ENCODE results near the gene ARSD.
"Not testable (repeated sequence)": the region's sequence is repeated elsewhere in the genome, so short reads cannot be mapped to it uniquely, and the experiment has no call there.

ARSD gene

DNA sequence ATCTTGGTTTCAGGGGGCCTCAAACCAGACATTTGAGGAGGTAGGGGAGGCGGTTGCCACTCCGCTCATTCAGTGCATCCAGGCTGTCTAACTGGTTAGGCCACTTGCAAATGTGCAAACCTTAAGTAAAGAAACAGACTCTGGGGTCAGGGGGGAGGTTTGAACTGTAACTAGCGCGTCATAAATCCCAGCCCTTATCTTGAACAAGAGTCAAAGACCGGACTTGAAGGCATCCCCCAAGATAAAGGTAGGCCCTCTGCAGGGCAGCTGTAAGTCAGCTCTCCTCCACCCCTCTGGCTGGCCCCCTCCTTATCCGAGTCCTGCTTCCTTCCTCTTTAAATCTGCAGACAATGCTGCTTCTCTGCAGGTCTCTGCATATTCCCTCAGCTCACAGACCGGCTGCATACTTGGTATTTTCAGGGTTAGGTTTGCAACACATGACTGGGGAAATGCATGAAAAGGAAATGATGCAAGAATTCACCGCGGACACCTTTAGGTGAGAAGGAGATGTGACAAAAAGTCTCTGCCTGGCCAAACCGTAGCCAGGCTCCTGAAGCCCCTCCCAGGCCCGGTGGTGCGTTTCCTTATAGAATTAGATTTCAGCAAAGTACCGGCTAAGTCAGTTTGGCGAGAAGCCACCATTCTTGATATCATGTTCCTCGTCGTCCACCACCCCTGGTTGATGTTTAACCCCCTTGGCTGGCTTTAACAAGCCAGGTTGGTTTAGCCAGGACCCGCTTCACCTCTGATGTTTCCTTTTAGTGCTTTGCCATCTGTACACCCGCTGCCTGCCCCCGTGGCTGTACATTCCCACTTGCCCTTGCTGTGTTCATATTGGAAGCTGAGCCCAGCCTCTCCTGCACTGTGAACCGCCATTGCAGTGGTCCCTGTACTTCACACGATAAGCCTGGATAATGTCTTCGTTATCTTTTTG, 31.2 kb downstream of the ARSD start:
- not testable (repeated sequence) for DNase-seq (ENCODE audit: low read depth in 2 of 3, low spot score in 2 of 3)

GRCh38 chrX:2897311-2897689, 31.8 kb downstream of the ARSD start:
- no peak for DNase-seq (ENCODE audit: low read depth in 2 of 3, low spot score in 2 of 3)

GRCh38 chrX:2894885-2895292, 34.2 kb downstream of the ARSD start:
- DNase-seq (ENCODE audit: low read depth in 2 of 3, low spot score in 2 of 3) = no peak

DNA sequence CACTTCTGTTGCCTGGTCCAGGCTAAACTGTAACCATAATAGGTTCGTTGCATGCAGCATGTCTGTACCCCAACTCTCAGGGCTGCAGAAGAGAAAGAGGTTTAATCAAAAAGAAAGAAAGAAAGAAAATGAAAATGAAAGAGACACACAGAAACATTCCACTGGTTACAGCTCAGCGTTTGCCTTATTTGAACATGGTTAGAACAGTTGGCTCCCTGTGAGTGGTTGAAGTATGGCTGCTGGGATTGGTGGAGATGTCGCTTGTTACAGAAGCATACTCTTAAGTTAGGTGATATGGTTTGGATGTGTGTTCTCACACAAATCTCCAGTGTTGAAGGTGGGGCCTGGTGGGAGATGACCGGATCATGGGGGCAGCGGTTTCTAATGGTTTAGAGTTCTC, 36.3 kb downstream of the ARSD start:
- DNase-seq (ENCODE audit: low read depth in 2 of 3, low spot score in 2 of 3) = no peak

DNA sequence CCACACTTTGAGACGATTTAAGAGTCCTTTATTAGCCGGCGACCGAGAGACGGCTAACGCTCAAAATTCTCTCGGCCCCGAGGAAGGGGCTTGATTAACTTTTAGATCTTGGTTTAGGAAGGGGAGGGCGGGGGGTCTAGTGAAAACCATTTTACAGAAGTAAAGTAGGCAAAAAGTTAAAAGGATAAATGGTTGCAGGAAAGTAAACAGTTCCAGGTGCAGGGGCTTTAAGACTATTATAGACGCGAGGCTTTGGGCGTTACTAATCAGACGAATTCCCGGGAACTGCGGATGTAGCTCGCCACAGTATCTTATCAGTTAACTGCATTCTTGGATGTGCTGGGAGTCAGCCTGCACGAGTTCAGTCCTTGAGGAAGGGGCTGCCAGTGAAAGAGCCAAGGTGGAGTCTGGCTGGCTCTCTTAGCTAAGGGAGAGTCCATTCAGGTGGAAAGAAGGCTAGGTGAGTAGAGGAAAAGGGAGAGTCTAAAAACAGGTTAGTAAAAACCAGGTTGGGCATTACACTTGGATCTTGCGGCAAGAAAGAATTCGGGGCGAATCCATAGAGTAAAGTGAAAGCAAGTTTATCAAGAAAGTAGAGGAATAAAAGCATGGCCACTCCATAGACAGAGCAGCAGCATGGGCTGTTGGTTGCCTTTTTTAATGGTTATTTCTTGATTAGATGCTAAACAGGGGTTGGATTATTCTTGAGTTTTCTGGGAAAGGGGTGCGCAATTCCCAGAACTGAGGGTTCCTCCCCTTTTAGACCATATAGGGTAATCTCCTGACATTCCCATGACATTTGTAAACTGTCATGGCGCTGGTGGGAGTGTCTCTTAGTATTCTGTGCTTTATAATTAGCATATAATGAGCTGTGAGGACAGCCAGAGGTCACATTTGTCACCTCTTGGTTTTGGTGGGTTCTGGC, 38.3 kb downstream of the ARSD start:
- DNase-seq (ENCODE audit: low read depth in 2 of 3, low spot score in 2 of 3) = not testable (repeated sequence)

GRCh38 chrX:2889706-2890490, 39.2 kb downstream of the ARSD start:
- not testable (repeated sequence) for DNase-seq (ENCODE audit: low read depth in 2 of 3, low spot score in 2 of 3)

DNA sequence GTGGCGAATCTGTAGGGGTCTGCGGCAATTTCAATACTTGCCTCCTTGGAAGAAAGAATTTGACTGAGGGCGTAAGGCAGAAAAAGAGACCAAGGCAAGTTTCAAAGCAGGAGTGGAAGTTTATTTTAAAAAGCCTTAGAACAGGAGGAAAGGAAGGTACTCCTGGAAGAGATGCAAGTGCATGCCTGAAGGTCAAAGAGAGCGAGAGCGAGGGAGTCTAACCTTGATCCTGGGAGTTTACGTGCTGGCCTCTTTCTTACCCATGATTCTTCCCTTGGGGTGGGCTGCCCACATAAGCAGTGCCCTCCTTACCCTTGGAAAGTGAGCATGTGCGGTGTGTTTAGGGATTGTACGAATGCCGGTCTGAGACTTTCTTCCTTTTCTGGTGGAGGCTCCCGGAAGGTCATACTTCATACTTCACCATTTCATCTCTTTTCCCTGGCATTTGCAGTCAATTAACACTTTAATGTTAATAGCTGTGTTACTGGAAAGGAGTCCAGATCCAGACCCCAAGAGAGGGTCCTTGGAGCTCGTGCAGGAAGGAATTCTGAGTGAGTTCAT, 40.0 kb downstream of the ARSD start:
- no peak for DNase-seq (ENCODE audit: low read depth in 2 of 3, low spot score in 2 of 3)

DNA sequence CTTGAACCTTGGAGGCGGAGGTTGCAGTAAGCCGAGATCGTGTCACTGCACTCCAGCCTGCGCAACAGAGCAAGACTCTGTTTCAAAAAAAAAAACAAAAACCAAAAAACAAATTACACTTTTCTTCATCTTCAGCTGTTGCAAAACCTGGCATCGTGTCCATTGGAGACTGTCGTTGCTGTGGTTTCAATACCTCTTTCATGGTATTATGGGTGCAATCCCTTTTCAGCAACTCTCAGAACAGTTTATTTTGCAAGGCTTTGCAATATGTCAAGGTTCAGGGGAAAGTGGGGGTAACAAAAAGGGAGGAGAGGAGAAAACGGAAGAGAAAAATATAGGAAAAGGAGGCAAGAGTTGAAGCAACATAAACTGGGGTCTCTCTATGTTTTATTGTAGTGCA, 40.8 kb downstream of the ARSD start:
- DNase-seq (ENCODE audit: low read depth in 2 of 3, low spot score in 2 of 3) = no peak

DNA sequence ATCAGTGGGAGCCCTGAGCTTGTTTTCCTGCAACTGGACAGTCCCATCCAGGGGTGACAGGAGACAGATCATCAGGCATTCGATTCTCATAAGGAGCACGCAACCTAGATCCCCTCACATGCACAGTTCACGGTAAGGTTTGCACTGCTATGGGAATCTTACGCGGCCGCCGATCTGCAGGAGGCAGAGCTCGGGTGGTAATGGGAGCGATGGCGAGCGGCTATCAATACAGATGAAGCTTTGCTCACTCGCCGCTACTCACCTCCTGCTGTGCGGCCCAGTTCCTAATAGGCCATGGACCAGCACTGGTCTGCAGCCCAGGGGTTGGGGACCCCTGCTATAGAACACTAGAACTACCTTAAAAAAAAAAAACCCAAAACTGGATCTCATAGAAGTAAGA, 45.4 kb downstream of the ARSD start:
- DNase-seq (ENCODE audit: low read depth in 2 of 3, low spot score in 2 of 3) = no peak

- no peak for DNase-seq (ENCODE audit: low read depth in 2 of 3, low spot score in 2 of 3)
These were observed 49.5 kb downstream of the ARSD start for GRCh38 chrX:2879670-2880069.

DNA sequence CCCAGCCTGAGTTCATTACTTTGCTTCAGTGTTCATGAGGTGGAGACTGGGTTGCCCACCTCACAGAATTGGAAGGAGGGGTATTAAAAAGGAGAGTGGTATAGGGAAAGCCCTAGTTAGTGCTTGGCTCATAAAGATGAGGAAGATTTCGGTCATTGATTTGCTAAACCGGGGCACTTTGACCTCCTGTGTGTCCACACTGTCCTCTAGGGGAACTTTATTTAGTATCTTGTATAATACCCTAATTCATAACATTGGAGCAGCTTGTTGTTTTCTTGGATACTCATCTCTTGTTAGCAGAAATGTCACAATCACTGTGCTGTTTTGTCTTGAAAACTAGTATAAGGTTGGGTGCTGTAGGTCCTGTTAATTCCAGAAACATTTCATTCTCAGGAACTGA, 50.6 kb downstream of the ARSD start:
- no peak for DNase-seq (ENCODE audit: low read depth in 2 of 3, low spot score in 2 of 3)

GRCh38 chrX:2875798-2876399, 53.2 kb downstream of the ARSD start:
- no peak for DNase-seq (ENCODE audit: low read depth in 2 of 3, low spot score in 2 of 3)

GRCh38 chrX:2875136-2875481, 54.0 kb downstream of the ARSD start:
- no peak for DNase-seq (ENCODE audit: low read depth in 2 of 3, low spot score in 2 of 3)

DNA sequence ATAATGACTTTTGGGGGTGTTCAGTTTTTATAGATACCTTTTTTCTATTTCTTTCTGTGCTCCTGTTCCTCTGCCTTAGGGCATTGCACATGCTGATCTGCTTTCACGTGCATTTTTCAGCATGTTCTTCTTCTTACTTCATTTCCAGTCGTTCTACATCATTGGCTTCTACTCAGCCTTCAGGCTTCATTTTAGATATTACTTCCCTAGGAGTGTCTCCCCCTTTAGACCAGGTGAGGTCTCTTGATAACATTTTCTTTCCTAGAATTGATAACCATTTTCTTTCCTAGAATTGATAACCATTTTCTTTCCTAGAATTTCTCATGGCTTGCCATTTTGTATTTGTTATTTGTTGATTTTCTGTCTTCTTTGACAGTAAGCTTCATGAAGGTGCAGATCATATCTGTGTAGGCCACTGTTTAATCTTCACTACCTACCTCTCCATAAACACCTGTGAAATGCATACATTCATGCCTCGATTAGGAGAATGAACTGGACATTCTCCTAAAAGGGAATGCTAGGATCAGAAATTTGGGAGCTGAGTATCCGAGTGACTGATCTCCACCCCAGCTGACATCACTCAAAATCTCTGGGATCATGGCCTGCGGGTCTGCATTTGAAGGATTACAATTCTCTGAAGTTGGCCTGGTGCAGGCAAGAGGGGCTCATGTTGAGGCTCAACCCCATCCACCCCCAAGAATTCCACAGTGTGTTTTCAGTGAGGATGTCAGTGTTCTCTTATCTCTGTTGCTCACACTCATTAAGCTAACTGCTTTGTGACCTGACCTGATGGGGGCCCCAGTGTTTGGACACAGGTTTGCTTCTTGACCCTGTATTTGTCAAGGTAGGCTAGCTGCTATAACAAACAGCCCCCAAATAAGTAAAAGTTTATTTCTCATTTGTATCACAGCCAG, 54.7 kb downstream of the ARSD start:
- no peak for DNase-seq (ENCODE audit: low read depth in 2 of 3, low spot score in 2 of 3)

GRCh38 chrX:2872671-2873277, 56.4 kb downstream of the ARSD start:
- no peak for DNase-seq (ENCODE audit: low read depth in 2 of 3, low spot score in 2 of 3)

GRCh38 chrX:2871831-2872230, 57.3 kb downstream of the ARSD start:
- no peak for DNase-seq (ENCODE audit: low read depth in 2 of 3, low spot score in 2 of 3)

GRCh38 chrX:2870650-2871049, 58.5 kb downstream of the ARSD start:
- no peak for DNase-seq (ENCODE audit: low read depth in 2 of 3, low spot score in 2 of 3)

GRCh38 chrX:2867206-2867605, 61.9 kb downstream of the ARSD start:
- DNase-seq (ENCODE audit: low read depth in 2 of 3, low spot score in 2 of 3) = no peak

DNA sequence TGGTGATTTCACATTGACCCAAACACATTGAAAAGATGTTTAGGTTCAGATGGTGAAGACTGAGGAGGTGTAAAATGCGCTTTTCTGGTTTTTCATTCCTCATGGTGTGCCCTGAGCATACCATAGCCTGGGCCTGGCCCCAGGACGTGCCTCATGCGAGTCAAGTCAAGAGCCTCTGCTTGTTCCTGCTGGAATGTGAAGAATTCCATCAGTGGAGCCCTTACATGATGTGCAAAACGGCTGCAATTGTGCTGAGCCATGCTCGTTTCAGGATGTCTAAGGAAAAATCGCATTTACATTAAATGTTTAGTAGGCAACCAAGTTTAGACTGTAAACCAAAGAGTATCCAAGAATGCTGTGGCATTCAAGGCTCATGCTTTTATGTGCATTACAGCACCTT, 65.5 kb downstream of the ARSD start:
- DNase-seq (ENCODE audit: low read depth in 2 of 3, low spot score in 2 of 3) = no peak
